Erythroblast (primary cell): Measurements from ENCODE around the gene PLOD1.
"Not testable (repeated sequence)": the region's sequence is repeated elsewhere in the genome, so short reads cannot be mapped to it uniquely, and the experiment has no call there.

Experiments
- DNase-seq, 2 experiments: peaks; one replicate each; lab custom pipeline; 2025; lab: John Stamatoyannopoulos, UW
- GATA1 ChIP-seq: IDR thresholded peaks from 2 replicates; pipeline ENCODE4 v1.6.1; 2011; ENCODE audit warnings: low read depth, mild to moderate bottlenecking, control low read depth, low read length, moderate library complexity
- POLR2A ChIP-seq: IDR thresholded peaks from 2 replicates; pipeline ENCODE4 v1.6.1; 2011; ENCODE audit warnings: mild to moderate bottlenecking, low read length

Gene PLOD1

DNA sequence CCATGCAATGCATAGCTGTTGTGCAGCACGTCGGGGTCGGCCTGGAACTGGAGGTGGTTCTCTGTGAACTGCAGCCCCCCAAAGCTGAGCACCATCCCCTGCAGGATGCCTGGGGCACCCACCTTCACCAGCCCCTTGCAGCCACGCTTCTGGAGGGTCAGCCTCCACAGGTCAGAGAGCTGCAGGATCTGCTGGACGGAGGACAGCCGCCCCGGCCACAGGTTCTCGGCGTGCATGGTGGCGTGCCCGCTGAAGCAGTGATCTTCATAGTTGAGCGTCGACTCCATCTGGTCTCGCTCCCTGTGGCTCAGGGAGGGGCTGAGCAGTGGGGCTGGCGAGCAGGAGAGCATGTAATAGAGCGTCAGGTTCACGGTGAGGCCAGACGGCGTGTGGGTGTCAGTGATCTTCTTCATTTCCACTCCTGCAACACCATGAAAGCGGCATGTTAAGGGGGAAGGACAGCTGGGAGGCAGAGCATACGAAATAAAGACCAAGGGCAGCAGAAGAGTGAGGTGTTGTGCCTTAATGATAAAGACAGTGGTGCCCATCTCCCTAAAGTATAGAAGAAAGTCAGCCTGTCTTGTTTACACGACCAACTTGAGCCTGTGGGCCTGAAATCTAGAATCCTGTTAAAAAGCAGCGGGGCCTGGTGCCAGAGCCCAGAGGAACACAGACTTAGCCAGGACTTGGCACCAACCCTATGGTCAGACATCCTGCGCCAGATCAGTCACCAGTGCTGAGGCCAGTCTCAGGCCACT lies 11.3 kb upstream of the PLOD1 start:
- DNase-seq: no peak
- no peak for TF ChIP-seq GATA1
- TF ChIP-seq POLR2A: no peak

GRCh38 chr1:11923827-11924113 lies 10.7 kb upstream of the PLOD1 start:
- no peak for TF ChIP-seq GATA1
- TF ChIP-seq POLR2A: no peak

GRCh38 chr1:11924334-11925195 lies 10.0 kb upstream of the PLOD1 start:
- DNase-seq: no peak
- TF ChIP-seq GATA1: no peak
- TF ChIP-seq POLR2A: no peak

More at GRCh38 chr1:11923827-11924113, 10.7 kb upstream of the PLOD1 start:
- no peak for DNase-seq

- DNase-seq: peak in 1 of 2 experiments; percentile 36
Observed at GRCh38 chr1:11925196-11925937, 9.2 kb upstream of the PLOD1 start.

- TF ChIP-seq POLR2A: no peak
- TF ChIP-seq GATA1: no peak
- peak; percentile 50 to 56 for DNase-seq
Observed at GRCh38 chr1:11925938-11926292, 8.6 kb upstream of the PLOD1 start.

DNA sequence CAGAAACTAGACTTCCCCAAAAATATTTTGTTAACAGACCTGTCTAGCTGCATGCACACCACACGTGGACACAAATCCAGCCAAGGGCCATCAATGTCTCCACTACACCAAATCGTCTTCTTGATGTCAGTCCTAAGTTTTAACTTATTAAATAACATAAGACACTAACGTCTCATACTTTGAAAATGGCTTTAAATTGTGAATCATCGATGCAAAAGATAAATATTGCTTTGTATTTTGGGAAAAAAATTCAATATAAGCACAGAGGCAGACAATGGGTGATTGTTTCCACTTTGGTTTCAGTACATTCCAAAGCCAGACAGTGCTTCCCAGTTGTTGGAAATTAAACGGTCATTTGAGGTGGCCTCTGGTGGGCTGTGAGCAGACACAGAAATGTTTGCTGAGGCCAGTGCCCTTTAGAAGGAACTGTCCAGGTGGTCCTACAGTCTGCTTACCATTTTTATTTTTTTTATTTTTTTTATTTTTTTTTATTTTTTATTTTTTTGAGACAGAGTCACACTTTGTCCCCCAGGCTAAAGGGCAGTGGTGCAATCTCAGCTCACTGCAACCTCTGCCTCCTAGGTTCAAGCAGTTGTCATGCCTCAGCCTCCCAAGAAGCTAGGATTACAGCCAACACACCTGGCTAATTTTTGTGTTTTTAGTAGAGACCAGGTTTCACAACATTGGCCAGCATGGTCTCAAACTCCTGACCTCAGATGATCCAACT lies 6.5 kb upstream of the PLOD1 start:
- TF ChIP-seq POLR2A (no peak), GATA1 (no peak)
- DNase-seq: no peak

GRCh38 chr1:11929849-11930248 lies 4.7 kb upstream of the PLOD1 start:
- TF ChIP-seq POLR2A: no peak
- no peak for TF ChIP-seq GATA1
- DNase-seq: peak; percentile 33 to 61

GRCh38 chr1:11930571-11931445 lies 3.7 kb upstream of the PLOD1 start:
- no peak for TF ChIP-seq GATA1
- no peak for TF ChIP-seq POLR2A
- no peak for DNase-seq

- DNase-seq: no peak
- TF ChIP-seq GATA1 (no peak), POLR2A (no peak)
Observed at GRCh38 chr1:11931845-11932244, 2.7 kb upstream of the PLOD1 start.

- DNase-seq: no peak
- no peak for TF ChIP-seq POLR2A
- no peak for TF ChIP-seq GATA1
Observed at GRCh38 chr1:11935057-11935412, 518 bp downstream of the PLOD1 start.

DNA sequence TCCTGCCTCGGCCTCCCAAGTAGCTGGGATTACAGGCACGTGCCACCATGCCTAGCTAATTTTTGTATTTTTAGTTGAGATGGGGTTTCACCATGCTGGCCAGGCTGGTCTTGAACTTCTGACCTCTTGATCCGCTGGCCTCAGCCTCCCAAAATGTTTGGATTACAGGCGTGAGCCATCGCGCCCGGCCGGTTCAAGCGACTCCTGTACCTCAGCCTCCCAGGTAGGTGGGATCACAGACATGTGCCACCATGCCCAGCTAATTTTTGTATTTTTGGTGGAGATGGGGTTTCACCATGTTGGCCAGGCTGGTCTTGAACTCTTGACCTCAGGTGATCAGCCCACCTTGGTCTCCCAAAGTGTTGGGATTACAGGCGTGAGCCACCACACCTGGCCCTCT lies 1.2 kb downstream of the PLOD1 start:
- DNase-seq: not testable (repeated sequence)

DNA sequence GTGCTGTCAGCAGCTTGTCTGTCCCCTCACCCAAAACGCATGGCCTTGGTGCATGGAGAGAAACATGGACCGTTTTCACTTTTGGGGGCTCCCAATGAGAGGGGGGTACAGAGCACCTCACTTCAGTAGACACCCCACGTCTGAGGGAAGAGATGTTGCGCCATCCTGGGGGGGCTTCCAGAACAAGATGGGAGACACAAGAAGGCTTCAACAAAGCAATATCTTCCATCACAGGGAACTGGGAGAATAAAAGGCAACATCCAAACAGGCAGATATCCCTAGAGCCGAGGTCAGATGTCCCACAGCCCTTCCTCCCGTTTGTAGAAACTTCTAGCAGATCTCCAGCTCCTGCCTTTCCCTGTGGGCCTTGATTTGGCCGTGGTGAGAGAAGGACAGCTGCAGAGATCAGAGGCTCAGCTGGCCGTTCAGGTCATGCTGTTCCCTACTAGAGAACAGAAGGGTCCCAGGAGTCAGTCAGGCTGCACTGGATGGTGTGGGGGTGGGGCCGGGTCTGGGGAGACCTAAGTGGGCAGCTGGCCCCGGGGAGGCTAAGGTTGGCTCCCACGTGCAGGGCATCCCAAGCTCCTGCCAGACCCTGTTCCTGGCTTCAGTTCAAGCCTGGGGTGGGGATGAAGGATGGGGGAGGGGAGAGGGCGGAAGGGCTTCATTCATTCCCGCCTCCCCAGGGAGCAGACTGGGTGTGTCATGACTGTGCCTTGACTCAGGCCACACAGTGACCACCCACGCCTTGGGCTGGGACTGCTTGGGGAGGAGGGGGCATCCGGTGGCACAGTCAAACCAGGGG lies 4.4 kb downstream of the PLOD1 start:
- TF ChIP-seq POLR2A: no peak
- TF ChIP-seq GATA1: no peak
- no peak for DNase-seq

DNA sequence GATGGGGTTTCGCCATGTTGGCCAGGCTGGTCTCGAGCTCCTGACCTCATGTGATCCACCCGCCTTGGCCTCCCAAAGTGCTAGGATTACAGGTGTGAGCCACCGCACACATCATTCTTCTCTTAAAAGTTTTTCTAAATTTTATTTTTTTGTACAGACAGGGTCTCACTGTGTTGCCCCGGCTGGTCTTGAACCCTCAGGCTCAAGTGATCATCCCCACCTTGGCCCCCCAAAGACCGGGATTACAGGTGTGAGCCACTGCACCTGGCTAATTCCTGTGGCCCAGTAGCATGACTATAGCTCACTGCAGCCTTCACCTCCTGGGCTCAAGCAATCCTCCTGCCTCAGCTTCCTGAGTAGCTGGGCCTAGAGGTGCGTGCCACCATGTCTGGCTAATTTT lies 5.3 kb downstream of the PLOD1 start:
- not testable (repeated sequence) for DNase-seq
